ENCODE measurements around the gene CST9L. TPM values are rescaled to one million over a fixed set of nuclear protein-coding genes. Genes with fewer than 3 reads are reported as not detected.

Gene CST9L
- polyA plus RNA-seq, 6 donors from 2014 or later, result not detected

GRCh38 chr20:23532533-23532932 lies 35.8 kb downstream of the CST9L start:
- no peak for ATAC-seq (ENCODE audit: low read depth in 2 of 2)
- Mint-ChIP-seq H3K4me3 (no peak overlapping the region), H3K4me1 (no peaks in the 10 kb centered on the region), H3K36me3 (peaks cover 0 to under 1% of the 10 kb centered on the region in 2 donors), H3K27ac (no peak overlapping the region), H3K27me3 (no peaks in the 10 kb centered on the region), H3K9me3 (peaks cover 5 to 24% (median 15%) of the 10 kb centered on the region in 7 donors)
- DNase-seq, result no peak

- no peak for ATAC-seq (ENCODE audit: low read depth in 2 of 2)
- Mint-ChIP-seq H3K27ac (no peak overlapping the region), H3K4me1 (no peaks in the 10 kb centered on the region), H3K9me3 (peaks cover 9 to 27% (median 16%) of the 10 kb centered on the region in 7 donors), H3K4me3 (no peak overlapping the region), H3K36me3 (peaks cover 0 to 6% of the 10 kb centered on the region in 2 donors), H3K27me3 (no peaks in the 10 kb centered on the region)
- DNase-seq, result no peak
Observed at GRCh38 chr20:23530937-23531567, 37.2 kb downstream of the CST9L start.

- H3K27ac Mint-ChIP-seq, result no peak overlapping the region
- H3K9me3 Mint-ChIP-seq, result peaks cover 9 to 27% (median 16%) of the 10 kb centered on the region in 7 donors
- H3K4me1 Mint-ChIP-seq, result no peaks in the 10 kb centered on the region
- H3K27me3 Mint-ChIP-seq, result no peaks in the 10 kb centered on the region
- H3K4me3 Mint-ChIP-seq, result no peak overlapping the region
- ATAC-seq (ENCODE audit: low read depth in 2 of 2) (no peak), DNase-seq (no peak)
- H3K36me3 Mint-ChIP-seq, result peaks cover 0 to 6% of the 10 kb centered on the region in 2 donors
Observed at GRCh38 chr20:23528867-23529431, 39.3 kb downstream of the CST9L start.

- Mint-ChIP-seq H3K4me3 (no peak overlapping the region), H3K9me3 (peaks cover 9 to 27% (median 16%) of the 10 kb centered on the region in 7 donors), H3K36me3 (peaks cover 0 to 6% of the 10 kb centered on the region in 2 donors), H3K27me3 (no peaks in the 10 kb centered on the region), H3K4me1 (no peaks in the 10 kb centered on the region), H3K27ac (no peak overlapping the region)
- no peak for DNase-seq
- ATAC-seq (ENCODE audit: low read depth in 2 of 2), result no peak
Observed at GRCh38 chr20:23526850-23527249, 41.4 kb downstream of the CST9L start.

GRCh38 chr20:23524146-23524545 lies 44.1 kb downstream of the CST9L start:
- DNase-seq, result no peak
- Mint-ChIP-seq H3K36me3 (peaks cover 0 to 6% of the 10 kb centered on the region in 2 donors), H3K4me1 (no peaks in the 10 kb centered on the region), H3K9me3 (peaks cover 7 to 17% (median 11%) of the 10 kb centered on the region in 7 donors), H3K27ac (no peak overlapping the region), H3K27me3 (no peaks in the 10 kb centered on the region), H3K4me3 (no peak overlapping the region)
- no peak for ATAC-seq (ENCODE audit: low read depth in 2 of 2)

GRCh38 chr20:23520185-23520584 lies 48.1 kb downstream of the CST9L start:
- Mint-ChIP-seq H3K27me3 (no peaks in the 10 kb centered on the region), H3K4me1 (no peaks in the 10 kb centered on the region), H3K9me3 (no peaks in the 10 kb centered on the region), H3K27ac (no peak overlapping the region), H3K4me3 (no peak overlapping the region), H3K36me3 (no peaks in the 10 kb centered on the region)
- DNase-seq, result no peak
- ATAC-seq (ENCODE audit: low read depth in 2 of 2), result no peak

- DNase-seq, result no peak
- Mint-ChIP-seq H3K4me1 (no peaks in the 10 kb centered on the region), H3K36me3 (no peaks in the 10 kb centered on the region), H3K9me3 (no peaks in the 10 kb centered on the region), H3K4me3 (no peak overlapping the region), H3K27ac (no peak overlapping the region), H3K27me3 (no peaks in the 10 kb centered on the region)
- ATAC-seq (ENCODE audit: low read depth in 2 of 2), result no peak
Observed at GRCh38 chr20:23519556-23519955, 48.7 kb downstream of the CST9L start.

GRCh38 chr20:23517719-23518118 lies 50.6 kb downstream of the CST9L start:
- Mint-ChIP-seq H3K27ac (no peak overlapping the region), H3K9me3 (no peaks in the 10 kb centered on the region), H3K4me1 (peaks cover 0 to 3% (median 2%) of the 10 kb centered on the region in 3 donors), H3K27me3 (no peaks in the 10 kb centered on the region), H3K36me3 (no peaks in the 10 kb centered on the region), H3K4me3 (no peak overlapping the region)
- DNase-seq (no peak), ATAC-seq (ENCODE audit: low read depth in 2 of 2) (no peak)

- Mint-ChIP-seq H3K27ac (no peak overlapping the region), H3K4me1 (peaks cover 0 to 3% (median 2%) of the 10 kb centered on the region in 3 donors), H3K9me3 (no peaks in the 10 kb centered on the region), H3K36me3 (no peaks in the 10 kb centered on the region), H3K27me3 (no peaks in the 10 kb centered on the region), H3K4me3 (no peak overlapping the region)
- DNase-seq (no peak), ATAC-seq (ENCODE audit: low read depth in 2 of 2) (no peak)
Observed at GRCh38 chr20:23515250-23515939, 52.9 kb downstream of the CST9L start.

- H3K9me3 Mint-ChIP-seq, result no peaks in the 10 kb centered on the region
- H3K27me3 Mint-ChIP-seq, result no peaks in the 10 kb centered on the region
- DNase-seq (no peak), ATAC-seq (ENCODE audit: low read depth in 2 of 2) (no peak)
- H3K4me3 Mint-ChIP-seq, result no peak overlapping the region
- peaks cover 0 to 3% (median 2%) of the 10 kb centered on the region in 3 donors for H3K4me1 Mint-ChIP-seq
- H3K27ac Mint-ChIP-seq, result no peak overlapping the region
- H3K36me3 Mint-ChIP-seq, result no peaks in the 10 kb centered on the region
Observed at GRCh38 chr20:23514848-23515247, 53.4 kb downstream of the CST9L start.

Other genes starting within 250 kb of the CST9L start
- 10 to 100 TPM; 58.3 to 81.9 (median 65.7) TPM for gene NXT1, start 217.7 kb downstream of the CST9L start, polyA plus RNA-seq (ENCODE audit: low read depth in 6 of 6)
- gene GZF1, start 206.3 kb downstream of the CST9L start, polyA plus RNA-seq (ENCODE audit: low read depth in 6 of 6), result 1 to 10 TPM in 5 of 6 donors, not detected in 1; 2.3 to 3.5 (median 3.1) TPM
- gene NAPB, start 147.0 kb downstream of the CST9L start, polyA plus RNA-seq (ENCODE audit: low read depth in 6 of 6), result 1 to 10 TPM; 4.1 to 8.3 (median 6.3) TPM
- gene CSTL1, start 128.8 kb downstream of the CST9L start, polyA plus RNA-seq (ENCODE audit: low read depth in 6 of 6), result not detected
- gene CST11, start 115.6 kb downstream of the CST9L start, polyA plus RNA-seq (ENCODE audit: low read depth in 6 of 6), result not detected
- not detected for gene CST8, start 77.4 kb downstream of the CST9L start, polyA plus RNA-seq (ENCODE audit: low read depth in 6 of 6)
- not detected for gene CST9, start 37.4 kb upstream of the CST9L start, polyA plus RNA-seq (ENCODE audit: low read depth in 6 of 6)
- gene CST3, start 69.5 kb upstream of the CST9L start, polyA plus RNA-seq (ENCODE audit: low read depth in 6 of 6), result 10 to 100 TPM in 1 of 6 donors, 1 to 10 TPM in 5; 3.2 to 22.5 (median 6.5) TPM
- gene CST4, start 120.6 kb upstream of the CST9L start, polyA plus RNA-seq (ENCODE audit: low read depth in 6 of 6), result not detected
- gene CST1, start 182.5 kb upstream of the CST9L start, polyA plus RNA-seq (ENCODE audit: low read depth in 6 of 6), result not detected